Activated CD4-positive, alpha-beta T cell treated with anti-CD3 and anti-CD28 coated beads, Interleukin-2, amount 10 ng/mL, durations not matched to agents 24 days and 14 days (primary cell): ENCODE data around the gene RHOJ. TPM values are rescaled to one million over a fixed set of nuclear protein-coding genes. Genes with fewer than 3 reads are reported as not detected.
"Not testable (repeated sequence)": the region's sequence is repeated elsewhere in the genome, so short reads cannot be mapped to it uniquely, and the experiment has no call there.

Source experiments
- DNase-seq: peaks from one replicate; pipeline ENCODE4 v3.0.0; 2022
- H3K27ac Mint-ChIP-seq: one replicate; pipeline ENCODE4 v1.8.0; 2022; ENCODE audit warnings: mild to moderate bottlenecking, mixed read lengths
- H3K27me3 Mint-ChIP-seq: one replicate; pipeline ENCODE4 v1.8.0; 2022; ENCODE audit warnings: mixed read lengths
- H3K36me3 Mint-ChIP-seq: one replicate; pipeline ENCODE4 v1.8.0; 2022; ENCODE audit warnings: low read depth, mild to moderate bottlenecking, mixed read lengths
- H3K4me1 Mint-ChIP-seq: one replicate; pipeline ENCODE4 v1.8.0; 2021; ENCODE audit warnings: mixed read lengths
- H3K4me3 Mint-ChIP-seq: one replicate; pipeline ENCODE4 v1.8.0; 2022; ENCODE audit warnings: mild to moderate bottlenecking, moderate library complexity, mixed read lengths
- H3K9me3 Mint-ChIP-seq: one replicate; pipeline ENCODE4 v1.8.0; 2021; ENCODE audit warnings: mixed read lengths
- intact Hi-C: fragments of 100-400 bp; cut with micrococcal nuclease; formaldehyde crosslinking; loops from one replicate; pipeline ENCODE4 v1.15.1; 2023
- total RNA-seq: library from RNA; stranded (reverse); gene quantifications from 2 replicates; pipeline ENCODE4 v1.2.3, GENCODE V29; 2022

Gene RHOJ
- total RNA-seq, 1 donor from 2014 or later = not detected

- Mint-ChIP-seq H3K4me3 (no peak overlapping the region), H3K27ac (no peak overlapping the region), H3K27me3 (peaks cover 2% of the 10 kb centered on the region), H3K9me3 (no peaks in the 10 kb centered on the region), H3K4me1 (no peaks in the 10 kb centered on the region), H3K36me3 (no peaks in the 10 kb centered on the region)
- no peak for DNase-seq
- intact Hi-C loops = no loop called here
These were observed 53.1 kb downstream of the RHOJ start for GRCh38 chr14:63257299-63257698.

- intact Hi-C loops = no loop called here
- H3K27me3 Mint-ChIP-seq = peaks cover 7% of the 10 kb centered on the region
These were observed 58.2 kb downstream of the RHOJ start for GRCh38 chr14:63262446-63262845.

GRCh38 chr14:63266106-63266505 lies 61.9 kb downstream of the RHOJ start:
- peaks cover 9% of the 10 kb centered on the region for H3K27me3 Mint-ChIP-seq
- H3K27ac Mint-ChIP-seq = no peak overlapping the region
- H3K36me3 Mint-ChIP-seq = no peaks in the 10 kb centered on the region
- H3K9me3 Mint-ChIP-seq = no peaks in the 10 kb centered on the region
- no peaks in the 10 kb centered on the region for H3K4me1 Mint-ChIP-seq
- DNase-seq = no peak
- no peak overlapping the region for H3K4me3 Mint-ChIP-seq
- intact Hi-C loops = no loop called here

More at GRCh38 chr14:63262446-63262845, 58.2 kb downstream of the RHOJ start:
- H3K27ac Mint-ChIP-seq = no peak overlapping the region
- no peak for DNase-seq
- no peak overlapping the region for H3K4me3 Mint-ChIP-seq
- no peaks in the 10 kb centered on the region for H3K4me1 Mint-ChIP-seq
- no peaks in the 10 kb centered on the region for H3K9me3 Mint-ChIP-seq
- no peaks in the 10 kb centered on the region for H3K36me3 Mint-ChIP-seq

GRCh38 chr14:63267171-63267570 lies 62.9 kb downstream of the RHOJ start:
- Mint-ChIP-seq H3K4me1 (no peaks in the 10 kb centered on the region), H3K27me3 (peaks cover 8% of the 10 kb centered on the region), H3K9me3 (no peaks in the 10 kb centered on the region), H3K27ac (no peak overlapping the region), H3K4me3 (no peak overlapping the region), H3K36me3 (no peaks in the 10 kb centered on the region)
- intact Hi-C loops = no loop called here
- no peak for DNase-seq

- Mint-ChIP-seq H3K4me1 (no peaks in the 10 kb centered on the region), H3K4me3 (no peak overlapping the region), H3K27me3 (peaks cover 10% of the 10 kb centered on the region), H3K9me3 (no peaks in the 10 kb centered on the region), H3K36me3 (no peaks in the 10 kb centered on the region), H3K27ac (no peak overlapping the region)
- intact Hi-C loops = no loop called here
- no peak for DNase-seq
These were observed 64.5 kb downstream of the RHOJ start for GRCh38 chr14:63268771-63269170.

GRCh38 chr14:63269561-63270225 lies 65.5 kb downstream of the RHOJ start:
- Mint-ChIP-seq H3K4me3 (no peak overlapping the region), H3K27me3 (peaks cover 9% of the 10 kb centered on the region), H3K27ac (no peak overlapping the region), H3K9me3 (no peaks in the 10 kb centered on the region), H3K4me1 (no peaks in the 10 kb centered on the region), H3K36me3 (no peaks in the 10 kb centered on the region)
- no peak for DNase-seq
- intact Hi-C loops = no loop called here

GRCh38 chr14:63273129-63273528 lies 68.9 kb downstream of the RHOJ start:
- intact Hi-C loops = no loop called here
- Mint-ChIP-seq H3K27ac (no peak overlapping the region), H3K4me3 (no peak overlapping the region), H3K27me3 (peaks cover 5% of the 10 kb centered on the region), H3K4me1 (no peaks in the 10 kb centered on the region), H3K9me3 (no peaks in the 10 kb centered on the region), H3K36me3 (no peaks in the 10 kb centered on the region)
- no peak for DNase-seq

GRCh38 chr14:63273717-63274655 lies 69.7 kb downstream of the RHOJ start:
- H3K27me3 Mint-ChIP-seq = peaks cover 3% of the 10 kb centered on the region
- H3K27ac Mint-ChIP-seq = no peak overlapping the region
- H3K36me3 Mint-ChIP-seq = no peaks in the 10 kb centered on the region
- no peak overlapping the region for H3K4me3 Mint-ChIP-seq
- no peak for DNase-seq
- intact Hi-C loops = no loop called here
- H3K9me3 Mint-ChIP-seq = no peaks in the 10 kb centered on the region
- no peaks in the 10 kb centered on the region for H3K4me1 Mint-ChIP-seq

GRCh38 chr14:63275611-63276010 lies 71.4 kb downstream of the RHOJ start:
- no peak for DNase-seq
- Mint-ChIP-seq H3K4me3 (no peak overlapping the region), H3K36me3 (no peaks in the 10 kb centered on the region), H3K27me3 (peaks cover 2% of the 10 kb centered on the region), H3K27ac (no peak overlapping the region), H3K9me3 (no peaks in the 10 kb centered on the region), H3K4me1 (no peaks in the 10 kb centered on the region)
- intact Hi-C loops = loop anchor here (5.0 kb wide), 1 partner anchor 1098 kb away; no protein-coding TSS in a partner anchor

- H3K9me3 Mint-ChIP-seq = no peaks in the 10 kb centered on the region
- no peak overlapping the region for H3K27ac Mint-ChIP-seq
- no peak for DNase-seq
- no peaks in the 10 kb centered on the region for H3K4me1 Mint-ChIP-seq
- intact Hi-C loops = loop anchor here (5.0 kb wide), 1 partner anchor 1099 kb away; no protein-coding TSS in a partner anchor
- H3K4me3 Mint-ChIP-seq = no peak overlapping the region
- H3K27me3 Mint-ChIP-seq = peaks cover 5% of the 10 kb centered on the region
- no peaks in the 10 kb centered on the region for H3K36me3 Mint-ChIP-seq
These were observed 71.8 kb downstream of the RHOJ start for GRCh38 chr14:63276016-63276415.

GRCh38 chr14:63276492-63277342 lies 72.5 kb downstream of the RHOJ start:
- intact Hi-C loops = loop anchor here (5.0 kb wide), 1 partner anchor 1099 kb away; no protein-coding TSS in a partner anchor

GRCh38 chr14:63277591-63278183 lies 73.4 kb downstream of the RHOJ start:
- Mint-ChIP-seq H3K9me3 (no peaks in the 10 kb centered on the region), H3K4me3 (no peak overlapping the region)
- no peak for DNase-seq

More at GRCh38 chr14:63276492-63277342, 72.5 kb downstream of the RHOJ start:
- H3K4me3 Mint-ChIP-seq = no peak overlapping the region
- H3K27me3 Mint-ChIP-seq = peaks cover 6% of the 10 kb centered on the region
- H3K27ac Mint-ChIP-seq = no peak overlapping the region
- H3K36me3 Mint-ChIP-seq = no peaks in the 10 kb centered on the region
- no peaks in the 10 kb centered on the region for H3K4me1 Mint-ChIP-seq
- H3K9me3 Mint-ChIP-seq = no peaks in the 10 kb centered on the region
- DNase-seq = no peak

GRCh38 chr14:63279933-63280332 lies 75.7 kb downstream of the RHOJ start:
- intact Hi-C loops = loop anchor here (5.0 kb wide), 1 partner anchor 1103 kb away; no protein-coding TSS in a partner anchor
- not testable (repeated sequence) for H3K4me1 Mint-ChIP-seq, H3K27ac Mint-ChIP-seq

More at GRCh38 chr14:63277591-63278183, 73.4 kb downstream of the RHOJ start:
- Mint-ChIP-seq H3K4me1 (no peaks in the 10 kb centered on the region), H3K36me3 (no peaks in the 10 kb centered on the region), H3K27me3 (peaks cover 4% of the 10 kb centered on the region), H3K27ac (no peak overlapping the region)
- intact Hi-C loops = loop anchor here (5.0 kb wide), 1 partner anchor 1100 kb away; no protein-coding TSS in a partner anchor

More at GRCh38 chr14:63279933-63280332, 75.7 kb downstream of the RHOJ start:
- not testable (repeated sequence) for H3K36me3 Mint-ChIP-seq, H3K27me3 Mint-ChIP-seq, H3K9me3 Mint-ChIP-seq, H3K4me3 Mint-ChIP-seq, DNase-seq
